Measurements from ENCODE around the gene RTF1.

- TF ChIP-seq MAX (IDR thresholded peaks at IDR 0.05) (no peak), MAFK (IDR thresholded peaks at IDR 0.05; ENCODE audit: partially characterized antibody) (no peak), POLR2A (IDR thresholded peaks at IDR 0.05; ENCODE audit: low read length) (no peak), ELK1 (IDR thresholded peaks at IDR 0.05; ENCODE audit: low read depth, low read length) (no peak), PBX3 (IDR thresholded peaks at IDR 0.05) (no peak), SMC3 (IDR thresholded peaks at IDR 0.05) (no peak), CTCF (IDR thresholded peaks at IDR 0.05) (no peak), HMGXB4 (CRISPR knock-in tag; IDR thresholded peaks at IDR 0.05; ENCODE audit: borderline replicate concordance) (no peak), JUN (IDR thresholded peaks at IDR 0.05) (no peak), EP300 (IDR thresholded peaks at IDR 0.05) (no peak), FOSL2 (IDR thresholded peaks at IDR 0.05) (no peak), FOSL2 (CRISPR knock-in tag; IDR thresholded peaks at IDR 0.05) (no peak), RAD21 (conservative IDR thresholded peaks at IDR 0.05 in 1 of 2, IDR thresholded peaks at IDR 0.05 in 1 of 2) (no peak)
Observed at GRCh38 chr15:41523097-41523496, 106.2 kb downstream of the RTF1 start.

Measured in A549 (cell line).